ENCODE measurements around the gene NOX4.
A peak's percentile ranks its signal among the peaks of the same experiment; 100 is the strongest.
"Not testable (repeated sequence)": the region's sequence is repeated elsewhere in the genome, so short reads cannot be mapped to it uniquely, and the experiment has no call there.

NOX4 gene

GRCh38 chr11:89378986-89379385, 112.2 kb downstream of the NOX4 start:
- not testable (repeated sequence) for DNase-seq

GRCh38 chr11:89369356-89369755, 121.8 kb downstream of the NOX4 start:
- DNase-seq, result not testable (repeated sequence)

- DNase-seq, result peak; percentile 15
Observed at GRCh38 chr11:89364856-89365255, 126.3 kb downstream of the NOX4 start.

GRCh38 chr11:89361734-89362133, 129.4 kb downstream of the NOX4 start:
- peak; percentile 70 for DNase-seq

GRCh38 chr11:89359208-89359607, 132.0 kb downstream of the NOX4 start:
- DNase-seq, result peak; percentile 9

- DNase-seq, result no peak
Observed at GRCh38 chr11:89358761-89359160, 132.4 kb downstream of the NOX4 start.

GRCh38 chr11:89355646-89356045, 135.5 kb downstream of the NOX4 start:
- no peak for DNase-seq

GRCh38 chr11:89354513-89354912, 136.7 kb downstream of the NOX4 start:
- DNase-seq, result not testable (repeated sequence)

- DNase-seq, result no peak
Observed at GRCh38 chr11:89347071-89347470, 144.1 kb downstream of the NOX4 start.

GRCh38 chr11:89346601-89347000, 144.6 kb downstream of the NOX4 start:
- no peak for DNase-seq

- DNase-seq, result not testable (repeated sequence)
Observed at GRCh38 chr11:89342880-89343572, 148.1 kb downstream of the NOX4 start.

GRCh38 chr11:89340450-89340849, 150.7 kb downstream of the NOX4 start:
- DNase-seq, result not testable (repeated sequence)

GRCh38 chr11:89338073-89338472, 153.1 kb downstream of the NOX4 start:
- DNase-seq, result not testable (repeated sequence)

- not testable (repeated sequence) for DNase-seq
Observed at GRCh38 chr11:89337100-89337650, 154.0 kb downstream of the NOX4 start.

- DNase-seq, result peak; percentile 39
Observed at GRCh38 chr11:89333704-89334103, 157.5 kb downstream of the NOX4 start.

- DNase-seq, result not testable (repeated sequence)
Observed at GRCh38 chr11:89331940-89332339, 159.2 kb downstream of the NOX4 start.

- DNase-seq, result no peak
Observed at GRCh38 chr11:89327885-89328284, 163.3 kb downstream of the NOX4 start.

- no peak for DNase-seq
Observed at GRCh38 chr11:89321401-89321800, 169.8 kb downstream of the NOX4 start.

GRCh38 chr11:89310607-89311006, 180.6 kb downstream of the NOX4 start:
- DNase-seq, result peak; percentile 22

- DNase-seq, result not testable (repeated sequence)
Observed at GRCh38 chr11:89309321-89309985, 181.7 kb downstream of the NOX4 start.

GRCh38 chr11:89308272-89308671, 182.9 kb downstream of the NOX4 start:
- DNase-seq, result not testable (repeated sequence)

- not testable (repeated sequence) for DNase-seq
Observed at GRCh38 chr11:89303029-89303428, 188.1 kb downstream of the NOX4 start.

- DNase-seq, result not testable (repeated sequence)
Observed at GRCh38 chr11:89295023-89295422, 196.2 kb downstream of the NOX4 start.

All from eye (tissue), 1 donor.